ENCODE measurements around the gene MILR1.
"Not testable (repeated sequence)": the region's sequence is repeated elsewhere in the genome, so short reads cannot be mapped to it uniquely, and the experiment has no call there.

Gene MILR1, protein sequence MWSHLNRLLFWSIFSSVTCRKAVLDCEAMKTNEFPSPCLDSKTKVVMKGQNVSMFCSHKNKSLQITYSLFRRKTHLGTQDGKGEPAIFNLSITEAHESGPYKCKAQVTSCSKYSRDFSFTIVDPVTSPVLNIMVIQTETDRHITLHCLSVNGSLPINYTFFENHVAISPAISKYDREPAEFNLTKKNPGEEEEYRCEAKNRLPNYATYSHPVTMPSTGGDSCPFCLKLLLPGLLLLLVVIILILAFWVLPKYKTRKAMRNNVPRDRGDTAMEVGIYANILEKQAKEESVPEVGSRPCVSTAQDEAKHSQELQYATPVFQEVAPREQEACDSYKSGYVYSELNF

GRCh38 chr17:64448665-64449512, at the start of gene MILR1:
Gene MILR1 (plus strand): TSS chr17:64449115. CDS start chr17:64449169, 54 bp downstream.
- DNase-seq: no peak

- no peak for DNase-seq
Observed at GRCh38 chr17:64399767-64400156, 49.2 kb upstream of the MILR1 start.

- no peak for DNase-seq
Observed at GRCh38 chr17:64400642-64401041, 48.3 kb upstream of the MILR1 start.

GRCh38 chr17:64401244-64401860, 47.6 kb upstream of the MILR1 start:
- no peak for DNase-seq

DNA sequence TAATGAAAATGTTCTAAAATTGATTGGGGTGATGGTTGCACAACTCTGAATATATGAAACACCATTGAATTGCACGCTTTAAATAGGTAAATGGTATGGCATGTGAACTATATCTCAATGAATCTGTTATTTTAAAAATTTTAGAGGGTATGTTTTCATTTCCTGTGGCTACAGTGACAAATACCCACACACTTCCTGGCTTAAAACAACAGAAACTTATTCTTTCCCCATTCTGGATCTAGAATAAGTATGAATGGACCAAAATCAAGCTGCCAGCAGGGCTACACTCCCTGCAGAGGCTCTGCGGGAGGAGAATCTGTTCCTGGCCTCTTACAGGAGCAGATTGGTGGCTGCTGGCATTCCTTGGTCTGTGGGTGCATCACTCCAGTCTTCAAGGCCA, 47.0 kb upstream of the MILR1 start:
- no peak for DNase-seq

DNA sequence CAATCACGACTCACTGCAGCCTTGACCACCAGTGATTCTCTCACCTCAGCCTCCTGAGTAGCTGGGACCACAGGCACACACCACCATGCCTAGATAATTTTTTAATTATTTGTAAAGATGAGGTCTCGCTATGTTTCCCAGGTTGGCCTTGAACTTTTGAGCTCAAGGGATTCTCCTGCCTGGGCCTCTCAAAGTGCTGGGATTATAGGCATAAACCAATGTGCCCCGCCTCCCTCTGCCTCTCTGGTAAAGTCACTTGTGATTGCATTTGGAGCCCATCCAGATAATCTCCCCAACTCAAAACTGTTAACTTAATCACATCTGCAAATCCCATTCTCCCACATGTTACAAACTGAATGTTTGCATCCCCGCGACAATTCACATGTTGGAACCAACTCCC, 46.4 kb upstream of the MILR1 start:
- DNase-seq: no peak

GRCh38 chr17:64403881-64404460, 44.9 kb upstream of the MILR1 start:
- no peak for DNase-seq

- DNase-seq: no peak
Observed at GRCh38 chr17:64406321-64407200, 42.4 kb upstream of the MILR1 start.

- no peak for DNase-seq
Observed at GRCh38 chr17:64410750-64411490, 38.0 kb upstream of the MILR1 start.

DNA sequence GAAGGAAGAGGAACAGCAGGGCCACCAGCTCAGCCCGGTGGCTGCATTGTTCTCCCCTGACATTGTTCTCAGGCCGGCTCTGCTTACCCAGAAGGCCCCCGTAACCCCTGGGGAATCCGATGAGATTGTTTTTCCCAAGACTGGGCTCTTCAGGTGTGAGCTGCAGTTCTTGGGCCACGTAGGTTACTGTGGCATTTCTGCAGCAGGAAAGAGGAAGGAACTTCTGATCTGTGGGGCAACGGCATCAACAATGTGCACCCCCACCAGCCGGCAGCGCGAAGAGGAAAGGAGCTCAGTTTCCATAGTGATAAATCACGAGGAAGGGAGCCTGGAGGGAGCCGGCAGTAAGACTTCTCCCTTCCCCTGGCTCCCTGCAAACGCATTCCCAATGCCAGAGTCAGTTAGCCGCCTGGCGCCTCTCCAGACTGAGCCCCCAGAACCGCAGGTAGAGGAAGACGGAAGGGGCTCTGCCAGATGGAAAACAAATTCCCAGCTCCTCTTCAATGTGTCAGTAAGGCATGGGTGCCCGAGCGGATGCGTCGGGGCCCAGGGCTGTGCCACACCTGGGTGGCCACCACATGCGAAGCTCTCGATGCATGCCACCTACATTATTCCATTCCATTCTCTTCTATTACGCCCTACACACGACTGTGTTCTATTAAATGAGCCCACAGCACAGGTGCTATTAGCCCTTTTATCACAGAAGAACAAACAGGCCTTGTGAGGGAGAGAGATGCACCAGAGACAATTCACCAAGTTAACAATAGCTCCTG, 36.7 kb upstream of the MILR1 start:
- peak; percentile 47 for DNase-seq

DNA sequence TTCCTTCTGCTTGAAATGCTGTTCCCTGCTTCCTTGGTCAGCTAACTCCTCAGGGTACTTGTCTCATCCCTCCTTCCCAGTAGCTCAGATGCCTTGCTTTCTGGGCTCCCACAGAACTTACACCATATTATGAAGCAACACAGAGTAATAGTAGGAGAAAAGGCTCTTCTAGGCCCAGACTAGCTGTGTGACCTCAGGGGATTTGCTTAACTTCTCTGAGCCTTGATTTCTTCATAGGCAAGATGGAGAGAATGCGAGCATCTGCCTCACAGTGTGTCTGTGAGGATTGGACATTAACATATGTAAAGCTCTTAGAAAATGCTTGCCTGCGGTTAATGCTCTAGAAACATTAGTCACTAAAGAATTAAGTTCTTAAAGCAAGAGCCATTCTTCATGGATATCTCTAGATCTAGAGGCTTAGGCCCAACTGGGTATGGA, 36.0 kb upstream of the MILR1 start:
- DNase-seq: no peak

DNA sequence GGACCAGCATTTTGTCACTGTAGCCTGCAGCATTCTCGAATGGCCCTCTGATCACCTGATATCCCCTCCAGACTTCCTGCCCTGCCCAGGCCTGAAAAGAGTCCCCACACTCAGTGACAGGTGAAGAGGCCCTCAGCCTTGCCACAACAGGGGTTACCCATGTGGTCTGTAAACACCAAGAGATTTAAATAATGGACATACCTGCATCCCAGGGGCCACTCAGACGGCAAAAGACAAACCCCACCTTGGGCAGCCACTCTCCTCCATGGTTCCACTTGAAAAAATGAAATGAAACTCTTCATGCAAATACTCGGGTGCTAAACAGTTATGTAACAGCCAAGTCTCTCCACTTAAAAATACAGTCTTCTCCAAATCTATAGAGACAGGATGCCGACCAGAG, 35.4 kb upstream of the MILR1 start:
- DNase-seq: no peak

DNA sequence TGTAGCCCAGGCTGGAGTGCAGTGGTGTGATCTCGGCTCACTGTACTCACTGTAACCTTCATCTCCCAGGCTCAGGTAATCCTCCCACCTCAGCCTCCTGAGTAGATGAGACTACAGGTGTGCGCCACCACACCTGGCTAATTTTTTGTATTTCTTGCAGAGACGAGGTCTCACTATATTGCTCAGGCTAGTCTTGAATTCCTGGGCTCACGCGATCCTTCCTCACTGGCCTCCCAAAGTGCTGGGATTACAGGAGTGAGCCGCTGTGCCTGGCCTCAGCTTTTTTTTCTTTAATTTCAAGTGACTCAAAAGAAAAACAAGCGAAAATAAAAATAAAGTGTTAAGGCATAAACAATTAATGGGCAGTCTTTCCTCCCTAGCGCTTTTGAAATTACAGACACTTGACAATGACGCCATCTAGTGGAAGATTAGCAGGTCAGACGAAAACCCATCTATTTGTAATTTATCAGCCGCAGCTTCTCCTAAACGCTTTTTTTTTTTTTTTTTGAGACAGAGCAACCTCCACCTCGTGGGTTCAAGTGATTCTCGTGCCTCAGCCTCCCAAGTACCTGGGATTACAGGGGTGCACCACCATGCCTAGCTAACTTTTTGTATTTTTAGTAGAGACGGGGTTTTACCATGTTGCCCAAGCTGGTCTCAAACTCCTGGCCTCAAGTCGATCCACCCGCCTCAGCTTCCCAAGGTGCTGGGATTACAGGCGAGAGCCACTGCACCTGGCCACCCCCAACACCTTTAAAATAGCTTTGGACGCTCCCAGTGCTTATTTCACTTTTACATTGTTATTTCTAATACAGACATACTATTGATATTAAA, 30.2 kb upstream of the MILR1 start:
- peak; percentile 20 for DNase-seq

- peak; percentile 30 for DNase-seq
Observed at GRCh38 chr17:64420143-64420670, 28.7 kb upstream of the MILR1 start.

GRCh38 chr17:64422121-64422520, 26.8 kb upstream of the MILR1 start:
- not testable (repeated sequence) for DNase-seq

DNA sequence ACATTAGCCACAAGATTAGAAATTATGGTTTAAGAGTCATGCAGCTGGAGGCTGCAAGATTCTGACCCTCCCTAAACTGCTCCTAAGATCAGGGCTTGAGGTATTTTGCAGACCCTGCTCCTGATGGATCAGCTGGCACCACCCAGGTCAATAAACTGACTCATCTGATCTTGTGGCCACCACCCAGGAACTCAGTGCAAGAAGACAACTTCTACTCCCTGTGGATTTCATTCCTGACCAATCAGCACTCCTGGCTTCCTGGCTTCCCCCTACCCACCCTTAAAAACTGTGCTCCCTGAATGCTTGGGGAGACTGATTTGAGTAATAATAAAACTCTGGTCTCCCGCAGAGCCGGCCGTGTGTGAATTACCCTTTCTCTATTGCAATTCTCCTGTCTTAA, 25.0 kb upstream of the MILR1 start:
- no peak for DNase-seq

DNA sequence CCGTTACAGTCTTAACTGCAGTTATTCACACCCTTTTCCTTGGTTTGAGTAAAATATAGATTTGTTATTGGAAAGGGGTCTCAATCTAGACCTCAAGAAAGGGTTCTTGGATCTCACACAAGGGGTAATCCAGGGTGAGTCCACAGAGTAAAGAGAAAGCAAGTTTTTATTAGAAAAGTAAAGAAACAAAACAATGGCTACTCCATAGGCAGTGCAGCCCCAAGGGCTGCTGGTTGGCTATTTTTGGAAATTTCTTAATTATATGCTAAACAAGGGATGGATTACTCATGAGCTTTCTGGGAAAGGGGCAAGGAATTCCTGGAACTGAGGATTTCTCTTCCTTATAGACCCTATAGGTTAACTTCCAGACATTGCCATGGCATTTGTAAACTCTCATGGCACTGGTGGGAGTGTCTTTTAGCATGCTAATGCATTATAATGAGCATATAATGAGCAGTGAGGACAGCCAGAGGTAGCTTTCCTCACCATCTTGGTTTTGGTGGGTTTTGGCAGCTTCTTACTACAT, 24.5 kb upstream of the MILR1 start:
- no peak for DNase-seq

GRCh38 chr17:64425191-64425590, 23.7 kb upstream of the MILR1 start:
- no peak for DNase-seq

- no peak for DNase-seq
Observed at GRCh38 chr17:64426596-64426995, 22.3 kb upstream of the MILR1 start.

Data from NCI-H2107 (cell line).